Hematopoietic multipotent progenitor cell treated with erythropoietin and hydrocortisone succinate and interleukin-3 and kit ligand, for 6 days (in vitro differentiated cells): ENCODE measurements around the gene DEUP1.

ENCODE experiments used
- DNase-seq: peaks from one replicate; pipeline ENCODE4 v3.0.0-alpha.2; 2015

DEUP1 gene

DNA sequence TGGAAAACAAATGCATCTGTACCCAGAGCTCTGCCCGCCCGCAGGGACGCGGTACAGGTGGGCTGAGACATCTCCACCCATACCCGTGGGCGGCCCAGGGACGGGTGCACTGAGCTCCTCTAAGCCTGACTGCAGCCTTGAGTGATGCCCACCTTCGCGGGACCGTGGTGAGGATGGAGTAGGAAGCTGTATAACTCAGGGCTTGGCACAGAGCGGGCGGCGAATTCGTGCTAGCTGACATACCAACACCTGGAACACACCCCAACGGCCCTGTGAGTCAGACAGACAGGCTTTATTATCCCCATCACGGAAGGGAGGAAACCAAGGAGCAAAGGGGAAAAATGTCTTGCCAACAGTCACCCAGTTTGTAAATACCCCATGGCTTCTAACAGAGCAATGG lies 150.7 kb downstream of the DEUP1 start:
- DNase-seq: no peak

DNA sequence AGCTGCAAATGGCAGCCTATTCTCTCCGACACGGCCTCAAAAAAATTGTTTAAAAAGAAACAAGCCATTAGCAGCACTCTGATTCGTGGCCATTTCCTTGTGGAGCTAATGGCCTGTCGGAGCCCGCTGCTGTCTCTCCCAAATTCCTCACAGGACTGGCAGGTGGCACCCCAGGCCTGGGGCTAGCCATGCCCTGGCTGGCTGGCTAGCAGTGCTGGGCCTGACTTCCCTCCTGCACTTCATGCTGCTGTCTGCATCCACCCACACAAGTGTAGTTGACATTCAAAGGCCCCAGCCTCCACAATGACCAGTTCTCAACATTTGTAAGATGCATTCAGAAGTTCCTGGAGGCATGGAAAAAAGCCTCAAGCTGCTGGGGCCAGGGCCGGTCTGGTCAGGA lies 151.2 kb downstream of the DEUP1 start:
- no peak for DNase-seq

DNA sequence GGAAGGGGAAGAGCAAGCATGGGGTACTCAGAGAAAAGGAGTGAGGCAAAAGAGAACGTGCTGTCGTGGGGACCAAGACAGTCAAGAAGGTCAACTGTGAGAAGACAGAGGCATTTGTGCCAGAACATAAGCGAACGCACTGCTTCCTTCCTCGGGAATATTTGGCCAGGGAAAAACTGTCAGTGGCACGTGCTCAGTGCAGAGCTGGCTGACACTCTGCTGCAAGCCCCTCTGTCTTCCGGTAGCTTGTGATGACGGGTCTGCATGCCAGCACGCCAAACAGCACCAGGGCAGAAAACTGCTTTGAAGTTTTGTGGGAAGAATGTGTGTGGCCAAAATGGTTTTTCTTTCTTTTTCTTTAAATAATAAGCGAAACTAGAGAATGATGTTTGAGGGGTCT lies 152.0 kb downstream of the DEUP1 start:
- DNase-seq: no peak

DNA sequence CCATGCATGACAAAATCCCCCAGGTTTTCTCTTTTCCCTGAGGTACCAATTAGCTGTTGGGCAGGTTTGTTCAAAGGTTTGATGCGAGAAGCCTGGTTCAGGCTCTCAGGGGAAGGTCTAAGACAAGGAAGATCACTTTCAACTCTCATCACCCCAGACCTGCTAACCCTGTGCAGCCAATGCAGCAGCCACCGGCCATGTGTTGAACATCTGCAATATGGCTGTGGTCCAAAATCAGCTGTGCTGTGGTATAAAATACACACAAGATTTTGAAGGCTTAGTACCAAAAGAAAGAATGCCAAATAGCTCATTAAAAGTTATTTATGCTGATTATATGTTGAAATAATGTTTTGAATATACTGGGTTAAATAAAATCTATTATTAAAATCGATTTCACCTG lies 154.2 kb downstream of the DEUP1 start:
- DNase-seq: no peak

DNA sequence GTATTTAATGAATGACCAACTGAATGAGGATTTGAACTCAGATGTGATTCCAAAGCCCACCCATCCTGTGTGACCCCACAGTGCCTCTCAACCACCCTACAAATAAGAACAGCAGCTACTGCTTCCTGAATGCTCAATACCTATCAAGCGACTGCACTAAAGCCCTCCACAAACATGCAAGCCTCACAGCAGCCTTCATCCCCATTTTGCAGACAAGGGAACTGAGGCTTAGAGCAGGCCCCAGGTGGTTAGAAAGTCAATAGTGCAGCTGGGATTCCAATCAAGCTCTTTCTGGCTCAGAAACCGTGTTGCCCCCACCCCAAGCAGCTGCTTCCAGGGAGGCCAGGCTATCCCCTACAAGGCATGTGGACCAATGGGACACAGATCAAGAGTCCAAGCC lies 155.4 kb downstream of the DEUP1 start:
- DNase-seq: no peak

DNA sequence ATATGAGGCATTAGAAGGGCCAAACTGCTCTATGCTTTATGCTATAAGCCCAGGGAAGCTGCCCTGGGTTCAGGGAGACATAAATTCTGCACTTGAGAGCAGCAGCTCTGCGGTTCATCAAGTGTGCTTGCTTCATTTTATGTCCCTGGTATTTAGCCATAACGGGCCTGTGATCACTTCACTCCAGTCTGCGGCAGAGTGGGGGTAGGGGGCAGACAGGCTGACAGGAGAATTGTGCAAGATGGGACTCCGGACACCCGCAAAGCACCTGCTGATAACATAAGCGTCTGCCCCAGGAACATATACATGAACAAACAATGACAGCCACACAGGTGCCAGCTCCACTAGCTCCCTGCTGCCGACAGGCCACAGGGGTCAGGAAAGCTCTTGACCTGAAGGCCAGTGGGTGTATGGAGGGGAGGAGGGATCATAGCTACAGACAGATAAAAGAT lies 156.5 kb downstream of the DEUP1 start:
- no peak for DNase-seq
